K562 (cell line): ENCODE measurements around the gene JRKL. TPM values are rescaled to one million over a fixed set of nuclear protein-coding genes. Genes with fewer than 3 reads are reported as not detected.
A peak's percentile ranks its signal among the peaks of the same experiment; 100 is the strongest.

Source experiments
- ATAC-seq: fragments of 200-7000 bp; cut with Tn5 transposase; 3 replicates; pipeline ENCODE4 v1.9.1; 2020; ENCODE audit warnings: moderate library complexity
- BruUV-seq: library from RNA; stranded (reverse); fragments of 400-500 nt; replicated peaks from 2 replicates; lab custom pipeline; 2021; lab: Mats Ljungman, UMichigan
- CTCF ChIA-PET: fragments of 300-600 bp; formaldehyde crosslinking; extraction: SDS; loops from one replicate; lab custom pipeline; 2021; ENCODE audit warnings: low intra/inter-chr PET ratio; lab: Yijun Ruan, JAX
- POLR2A ChIA-PET: fragments of 300-600, 350-650 bp; sonication (Branson Sonifier 250); formaldehyde crosslinking; extraction: SDS; loops from one replicate; lab custom pipeline; 2021; ENCODE audit warnings: antibody characterized with exemption, inconsistent platforms; lab: Yijun Ruan, JAX
- DNase-seq, 4 experiments: peaks; one replicate each; pipeline versions ENCODE4 v3.0.0 to v3.0.0-alpha.2; 2011 to 2018; ENCODE audit warnings: low spot score in 3 of 4, mixed read lengths in 3 of 4; ENCODE audit errors: extremely low read depth in 1 of 4
- FAIRE-seq: peaks from 2 replicates; lab custom pipeline; 2011; peaks lifted over from hg19 to GRCh38; lab: Jason Lieb, UNC
- H2AFZ ChIP-seq: 2 replicates; pipeline ENCODE4 v1.6.0; 2011; ENCODE audit warnings: low read depth, low read length, control low read depth, inconsistent platforms
- H3K27ac ChIP-seq: fragments of 200-600 bp; 3 replicates; pipeline ENCODE4 v1.8.0; 2011; ENCODE audit warnings: low read depth, mild to moderate bottlenecking, control low read depth, inconsistent platforms, low read length, moderate library complexity, mixed read lengths; ENCODE audit errors: extremely low read depth
- H3K27me3 ChIP-seq, 2 experiments: fragments of 300-600 bp in 1 of 2; 2 replicates in 1 of 2; 3 replicates in 1 of 2; pipeline versions ENCODE4 v1.6.0 to v1.8.0; 2011; ENCODE audit warnings: inconsistent platforms in 2 of 2, low read length in 2 of 2, mild to moderate bottlenecking in 1 of 2, mixed read lengths in 1 of 2, moderate library complexity in 1 of 2; ENCODE audit not compliant: control insufficient read depth in 2 of 2, insufficient read depth in 2 of 2
- H3K36me3 ChIP-seq: fragments of 300-600 bp; 3 replicates; pipeline ENCODE4 v1.8.0; 2011; ENCODE audit warnings: mild to moderate bottlenecking, low read length, inconsistent platforms; ENCODE audit not compliant: control insufficient read depth, insufficient read depth
- H3K4me1 ChIP-seq, 2 experiments: fragments of 200-600 bp in 1 of 2; replicated peaks in 1 of 2; 2 replicates in 1 of 2; 3 replicates in 1 of 2; pipeline versions ENCODE4 v1.5.1 to v1.8.0; 2011; ENCODE audit warnings: inconsistent platforms in 2 of 2, low read length in 2 of 2, mild to moderate bottlenecking in 1 of 2, mixed read lengths in 1 of 2, moderate library complexity in 1 of 2; ENCODE audit not compliant: control insufficient read depth in 2 of 2, insufficient read depth in 2 of 2
- H3K4me2 ChIP-seq: 2 replicates; pipeline ENCODE4 v1.6.1; 2011; ENCODE audit warnings: low read length, control low read depth, inconsistent platforms, mixed read lengths; ENCODE audit not compliant: insufficient read depth
- H3K4me3 ChIP-seq: fragments of 200-600 bp; sonication (generic), shearing (Covaris generic); 2 replicates; pipeline ENCODE4 v1.5.1; 2016; ENCODE audit warnings: control low read depth, inconsistent platforms
- H3K79me2 ChIP-seq: fragments of 200-600 bp; 3 replicates; pipeline ENCODE4 v1.8.0; 2011; ENCODE audit warnings: low read length, inconsistent platforms; ENCODE audit not compliant: control insufficient read depth, insufficient read depth
- H3K9ac ChIP-seq, 2 experiments: 2 replicates each; pipeline versions ENCODE4 v1.6.0 to v1.6.1; 2011; ENCODE audit warnings: low read depth in 2 of 2, low read length in 2 of 2, control low read depth in 1 of 2, inconsistent platforms in 1 of 2, mild to moderate bottlenecking in 1 of 2, mixed read lengths in 1 of 2; ENCODE audit not compliant: insufficient read depth in 1 of 2
- H3K9me1 ChIP-seq: one replicate; pipeline ENCODE4 v1.6.0; 2011; ENCODE audit warnings: inconsistent platforms, mild to moderate bottlenecking, low read length, moderate library complexity; ENCODE audit not compliant: control insufficient read depth, insufficient read depth
- H3K9me3 ChIP-seq: replicated peaks from 2 replicates; pipeline ENCODE4 v1.5.1; 2011; ENCODE audit warnings: low read depth, low read length, inconsistent platforms; ENCODE audit not compliant: control insufficient read depth, insufficient read depth
- H4K20me1 ChIP-seq: replicated peaks from 2 replicates; pipeline ENCODE4 v1.6.1; 2011; ENCODE audit warnings: low read length, inconsistent platforms, mixed read lengths; ENCODE audit not compliant: control insufficient read depth, insufficient read depth
- BCL6 ChIP-seq: fragments of 250-450 bp; sonication (Bioruptor Pico); IDR thresholded peaks from 2 replicates; pipeline ENCODE4 v1.4.0; 2020
- CBX3 ChIP-seq, 2 experiments: IDR thresholded peaks; 1 replicate in 1 of 2; 2 replicates in 1 of 2; pipeline ENCODE4 v1.6.1; 2012; ENCODE audit warnings: inconsistent platforms in 2 of 2, low read length in 2 of 2, borderline replicate concordance in 1 of 2, control low read depth in 1 of 2
- CBX5 ChIP-seq: IDR thresholded peaks from 2 replicates; pipeline ENCODE4 v1.6.1; 2014; ENCODE audit warnings: low read depth, borderline replicate concordance
- CEBPZ ChIP-seq: fragments of 150-350 bp; IDR thresholded peaks from 2 replicates; pipeline ENCODE4 v1.6.1; 2014; ENCODE audit warnings: low read depth, mild to moderate bottlenecking, low read length, borderline replicate concordance
- DPF2 ChIP-seq: fragments of 450-650 bp; IDR thresholded peaks from 2 replicates; pipeline ENCODE4 v1.6.1; 2016
- FUS ChIP-seq: fragments of 200-400 bp; formaldehyde crosslinking; optimal IDR thresholded peaks from 2 replicates; pipeline ENCODE3; 2017; ENCODE audit warnings: low read depth, low read length
- MEIS2 ChIP-seq: fragments of 450-650 bp; IDR thresholded peaks from 2 replicates; pipeline ENCODE4 v1.6.1; 2014; ENCODE audit warnings: mild to moderate bottlenecking; ENCODE audit not compliant: partially characterized antibody
- PBX2 ChIP-seq, 2 experiments: IDR thresholded peaks in 1 of 2; conservative IDR thresholded peaks in 1 of 2; 2 replicates each; pipeline ENCODE4 v1.6.1; 2016; ENCODE audit warnings: low read depth in 2 of 2, mild to moderate bottlenecking in 1 of 2, missing compliant biosample characterization in 1 of 2, missing genetic modification characterization in 1 of 2, moderate library complexity in 1 of 2
- PKNOX1 ChIP-seq: fragments of 450-650 bp; IDR thresholded peaks from 2 replicates; pipeline ENCODE4 v1.6.1; 2016
- ZNF277 ChIP-seq: fragments of 250-450 bp; sonication (Bioruptor Pico); IDR thresholded peaks from 2 replicates; pipeline ENCODE4 v1.8.0; 2022; ENCODE audit warnings: inconsistent platforms, mild to moderate bottlenecking, moderate library complexity, borderline replicate concordance
- ZNF668 ChIP-seq: fragments of 250-450 bp; sonication (Bioruptor Pico); IDR thresholded peaks from 2 replicates; pipeline ENCODE4 v1.8.0; 2022; ENCODE audit warnings: mild to moderate bottlenecking, inconsistent platforms
- in situ Hi-C: fragments of 300-500 bp; cut with MboI; formaldehyde crosslinking; loops from 4 replicates; pipeline ENCODE4 v1.15.0; 2018; ENCODE audit warnings: inconsistent platforms, mixed read lengths
- intact Hi-C: fragments of 100-400 bp; cut with micrococcal nuclease; formaldehyde crosslinking; loops from 2 replicates; pipeline ENCODE4 v1.14.2; 2022
- polyA plus RNA-seq, 8 experiments: library from polyadenylated mRNA; depleted of rRNA in 4 of 8; stranded (reverse) in 5 of 8; unstranded in 3 of 8; fragments of >200 nt; fragmentation: Nextera tagmentation in 2 of 8; fragmentation: Illumina TruSeq in 1 of 8; extraction: Ambion mirVana in 2 of 8; extraction: Trizol in 1 of 8; gene quantifications; 2 replicates each; pipeline versions ENCODE4 v1.2.1 to v1.2.3, GENCODE V29; 2011 to 2014; ENCODE audit warnings: inconsistent platforms in 1 of 8, missing spikeins in 1 of 8
- total RNA-seq, 7 experiments: library from RNA; depleted of rRNA in 6 of 7; stranded (reverse); fragments of >200 nt in 6 of 7; fragmentation: Illumina TruSeq in 2 of 7; extraction: Trizol in 2 of 7; gene quantifications; 2 replicates each; pipeline versions ENCODE4 v1.2.1 to v1.2.3, GENCODE V29; 2011 to 2021; ENCODE audit warnings: low replicate concordance in 1 of 7

The JRKL gene
- total and polyA plus RNA-seq, 9 of the 15 experiments (the other 6 are each of a cell fraction or from before 2014, with no cell fraction given), result 4.5 to 14.8 (median 8.5) TPM

GRCh38 chr11:96393753-96394348 is 4.0 kb downstream of the JRKL start (continued):
- peak in 1 of 2 experiments; percentile 39; a peak in 1 of 3 replicates for TF ChIP-seq CBX3 (IDR thresholded peaks at IDR 0.05; ENCODE audit: borderline replicate concordance in 1 of 2, low read length in 2 of 2)
- TF ChIP-seq FUS, result no peak
- TF ChIP-seq CEBPZ, result no peak
- no peak for TF ChIP-seq CBX5

GRCh38 chr11:96394773-96395172 is 5.0 kb downstream of the JRKL start:
- peaks cover 24% of the 10 kb centered on the region for H3K79me2 ChIP-seq
- intact Hi-C loops, result loop anchor here (5.0 kb wide), 1 partner anchor 152 kb away; no protein-coding TSS in a partner anchor
- no peak overlapping the region for H3K9ac ChIP-seq
- no TSS peak for BruUV-seq
- no peak overlapping the region for H3K4me3 ChIP-seq
- H3K9me3 ChIP-seq, result peaks cover 10% of the 10 kb centered on the region; the same call in 1 of the 2 replicates
- H3K4me2 ChIP-seq, result no peak overlapping the region
- H3K27me3 ChIP-seq, result no peaks in the 10 kb centered on the region
- H3K36me3 ChIP-seq, result peaks cover 6% of the 10 kb centered on the region; the same call in 1 of the 3 replicates
- POLR2A ChIA-PET, result interaction anchor here (0.7 to 1.2 kb wide), 2 partner anchors 9 to 22 kb away, joined by 3 read pairs; no protein-coding TSS in a partner anchor
- in situ Hi-C loops, result no loop called here
- ATAC-seq, result no peak
- H3K27ac ChIP-seq, result no peak overlapping the region
- H3K9me1 ChIP-seq, result no peaks in the 10 kb centered on the region
- FAIRE-seq, result no peak
- CTCF ChIA-PET, result no interaction called here
- no peak overlapping the region for H2AFZ ChIP-seq
- TF ChIP-seq BCL6 (CRISPR knock-in tag) (no peak), DPF2 (no peak), MEIS2 (peak; percentile 69), PKNOX1 (peak; percentile 55; the same call in 1 of the 2 replicates), ZNF277 (CRISPR knock-in tag) (no peak), ZNF668 (no peak), PBX2 (CRISPR knock-in tag; IDR thresholded peaks at IDR 0.05; ENCODE audit: low read depth) (no peak), PBX2 (tag; conservative IDR thresholded peaks at IDR 0.05; ENCODE audit: low read depth) (peak; percentile 39; the same call in 1 of the 2 replicates)
- no peak for DNase-seq
- H4K20me1 ChIP-seq, result no peaks in the 10 kb centered on the region
- H3K4me1 ChIP-seq, result peaks cover 0 to 4% of the 10 kb centered on the region in 2 experiments; a peak in 1 of 5 replicates
